ENCODE measurements around the gene ATXN10. TPM values are rescaled to one million over a fixed set of nuclear protein-coding genes. Genes with fewer than 3 reads are reported as not detected.
A peak's percentile ranks its signal among the peaks of the same experiment; 100 is the strongest.

The ATXN10 gene
- total RNA-seq, 2 donors from 2014 or later: 55.8 to 89.1 TPM

GRCh38 chr22:45638834-45639746, 32.5 kb upstream of the ATXN10 start:
- peaks cover 5% of the 10 kb centered on the region for H3K4me1 Mint-ChIP-seq
- H3K27me3 Mint-ChIP-seq: peaks cover 29% of the 10 kb centered on the region
- no peaks in the 10 kb centered on the region for H3K36me3 Mint-ChIP-seq (ENCODE audit: low read depth)
- peak overlapping the region; percentile 18 for H3K4me3 Mint-ChIP-seq
- H3K9me3 Mint-ChIP-seq: no peaks in the 10 kb centered on the region
- peak; percentile 68 for ATAC-seq (replicated peaks)
- peak overlapping the region; percentile 79 for H3K27ac Mint-ChIP-seq

GRCh38 chr22:45639747-45640102, 31.9 kb upstream of the ATXN10 start:
- H3K4me1 Mint-ChIP-seq: peaks cover 5% of the 10 kb centered on the region
- no peaks in the 10 kb centered on the region for H3K9me3 Mint-ChIP-seq
- no peaks in the 10 kb centered on the region for H3K36me3 Mint-ChIP-seq (ENCODE audit: low read depth)
- no peak overlapping the region for H3K4me3 Mint-ChIP-seq
- no peak for ATAC-seq (replicated peaks)
- H3K27ac Mint-ChIP-seq: peak overlapping the region; percentile 79
- peaks cover 29% of the 10 kb centered on the region for H3K27me3 Mint-ChIP-seq

GRCh38 chr22:45640291-45640940, 31.2 kb upstream of the ATXN10 start:
- Mint-ChIP-seq H3K27ac (peak overlapping the region; percentile 79), H3K4me1 (peaks cover 5% of the 10 kb centered on the region), H3K36me3 (ENCODE audit: low read depth) (no peaks in the 10 kb centered on the region), H3K9me3 (no peaks in the 10 kb centered on the region), H3K27me3 (peaks cover 32% of the 10 kb centered on the region), H3K4me3 (no peak overlapping the region)
- peak; percentile 9 for ATAC-seq (replicated peaks)

GRCh38 chr22:45640941-45641621, 30.6 kb upstream of the ATXN10 start:
- Mint-ChIP-seq H3K9me3 (no peaks in the 10 kb centered on the region), H3K36me3 (ENCODE audit: low read depth) (no peaks in the 10 kb centered on the region), H3K4me1 (peaks cover 5% of the 10 kb centered on the region), H3K4me3 (no peak overlapping the region), H3K27ac (no peak overlapping the region), H3K27me3 (peaks cover 35% of the 10 kb centered on the region)
- ATAC-seq (replicated peaks): no peak

GRCh38 chr22:45642986-45643385, 28.6 kb upstream of the ATXN10 start:
- H3K36me3 Mint-ChIP-seq (ENCODE audit: low read depth): no peaks in the 10 kb centered on the region
- H3K4me1 Mint-ChIP-seq: peaks cover 5% of the 10 kb centered on the region
- no peak overlapping the region for H3K27ac Mint-ChIP-seq
- peaks cover 29% of the 10 kb centered on the region for H3K27me3 Mint-ChIP-seq
- H3K4me3 Mint-ChIP-seq: no peak overlapping the region
- no peaks in the 10 kb centered on the region for H3K9me3 Mint-ChIP-seq
- no peak for ATAC-seq (replicated peaks)

- no peak for ATAC-seq (replicated peaks)
- no peaks in the 10 kb centered on the region for H3K9me3 Mint-ChIP-seq
- no peak overlapping the region for H3K4me3 Mint-ChIP-seq
- H3K36me3 Mint-ChIP-seq (ENCODE audit: low read depth): no peaks in the 10 kb centered on the region
- peaks cover 19% of the 10 kb centered on the region for H3K27me3 Mint-ChIP-seq
- no peaks in the 10 kb centered on the region for H3K4me1 Mint-ChIP-seq
- no peak overlapping the region for H3K27ac Mint-ChIP-seq
Measured at GRCh38 chr22:45644714-45645113, 26.9 kb upstream of the ATXN10 start.

- Mint-ChIP-seq H3K27me3 (peaks cover 17% of the 10 kb centered on the region), H3K36me3 (ENCODE audit: low read depth) (no peaks in the 10 kb centered on the region), H3K4me1 (no peaks in the 10 kb centered on the region), H3K9me3 (no peaks in the 10 kb centered on the region), H3K27ac (no peak overlapping the region), H3K4me3 (no peak overlapping the region)
- no peak for ATAC-seq (replicated peaks)
Measured at GRCh38 chr22:45645150-45645525, 26.5 kb upstream of the ATXN10 start.

- peak; percentile 96 for ATAC-seq (replicated peaks)
- Mint-ChIP-seq H3K4me3 (peak overlapping the region; percentile 37), H3K4me1 (no peaks in the 10 kb centered on the region), H3K27ac (no peak overlapping the region), H3K36me3 (ENCODE audit: low read depth) (no peaks in the 10 kb centered on the region), H3K27me3 (peaks cover 17% of the 10 kb centered on the region), H3K9me3 (no peaks in the 10 kb centered on the region)
Measured at GRCh38 chr22:45645526-45646414, 25.9 kb upstream of the ATXN10 start.

- no peak for ATAC-seq (replicated peaks)
- Mint-ChIP-seq H3K27me3 (peaks cover 17% of the 10 kb centered on the region), H3K4me3 (no peak overlapping the region), H3K27ac (no peak overlapping the region), H3K36me3 (ENCODE audit: low read depth) (no peaks in the 10 kb centered on the region), H3K4me1 (no peaks in the 10 kb centered on the region), H3K9me3 (no peaks in the 10 kb centered on the region)
Measured at GRCh38 chr22:45647532-45648225, 24.0 kb upstream of the ATXN10 start.

- ATAC-seq (replicated peaks): no peak
- Mint-ChIP-seq H3K4me3 (no peak overlapping the region), H3K9me3 (no peaks in the 10 kb centered on the region), H3K27me3 (peaks cover 23% of the 10 kb centered on the region), H3K27ac (no peak overlapping the region), H3K4me1 (no peaks in the 10 kb centered on the region), H3K36me3 (ENCODE audit: low read depth) (no peaks in the 10 kb centered on the region)
Measured at GRCh38 chr22:45648301-45649117, 23.1 kb upstream of the ATXN10 start.

- no peaks in the 10 kb centered on the region for H3K4me1 Mint-ChIP-seq
- peaks cover 26% of the 10 kb centered on the region for H3K27me3 Mint-ChIP-seq
- no peak for ATAC-seq (replicated peaks)
- H3K4me3 Mint-ChIP-seq: no peak overlapping the region
- no peak overlapping the region for H3K27ac Mint-ChIP-seq
- no peaks in the 10 kb centered on the region for H3K36me3 Mint-ChIP-seq (ENCODE audit: low read depth)
- no peaks in the 10 kb centered on the region for H3K9me3 Mint-ChIP-seq
Measured at GRCh38 chr22:45649809-45650208, 21.8 kb upstream of the ATXN10 start.

- no peak for ATAC-seq (replicated peaks)
- H3K36me3 Mint-ChIP-seq (ENCODE audit: low read depth): no peaks in the 10 kb centered on the region
- H3K4me3 Mint-ChIP-seq: no peak overlapping the region
- H3K9me3 Mint-ChIP-seq: no peaks in the 10 kb centered on the region
- no peak overlapping the region for H3K27ac Mint-ChIP-seq
- no peaks in the 10 kb centered on the region for H3K4me1 Mint-ChIP-seq
- H3K27me3 Mint-ChIP-seq: peaks cover 24% of the 10 kb centered on the region
Measured at GRCh38 chr22:45650721-45651120, 20.9 kb upstream of the ATXN10 start.

- H3K27me3 Mint-ChIP-seq: peaks cover 17% of the 10 kb centered on the region
- no peak for ATAC-seq (replicated peaks)
- H3K4me3 Mint-ChIP-seq: no peak overlapping the region
- H3K9me3 Mint-ChIP-seq: no peaks in the 10 kb centered on the region
- H3K27ac Mint-ChIP-seq: no peak overlapping the region
- H3K36me3 Mint-ChIP-seq (ENCODE audit: low read depth): no peaks in the 10 kb centered on the region
- H3K4me1 Mint-ChIP-seq: no peaks in the 10 kb centered on the region
Measured at GRCh38 chr22:45651931-45652528, 19.6 kb upstream of the ATXN10 start.

Data from activated T-helper 17 cell treated with anti-CD3 and anti-CD28 coated beads, Interleukin-2, amount 50 U/mL, for 72 hours (primary cell).